HG03571 (cell line): Measurements from ENCODE around the gene TBC1D14.

Experiments used
- ATAC-seq: cut with Tn5 transposase; IDR thresholded peaks from one replicate; pipeline ENCODE4 v1.9.1; 2021; ENCODE audit not compliant: unreplicated experiment

Gene TBC1D14

GRCh38 chr4:7037425-7037824, 127.8 kb downstream of the TBC1D14 start:
- ATAC-seq = no peak

GRCh38 chr4:7040765-7041164, 131.1 kb downstream of the TBC1D14 start:
- no peak for ATAC-seq

GRCh38 chr4:7041246-7041645, 131.6 kb downstream of the TBC1D14 start:
- ATAC-seq = no peak

- ATAC-seq = no peak
Measured at GRCh38 chr4:7041801-7042502, 132.3 kb downstream of the TBC1D14 start.

GRCh38 chr4:7042503-7043283, 133.1 kb downstream of the TBC1D14 start:
- ATAC-seq = peak; percentile 81

GRCh38 chr4:7043284-7044136, 133.9 kb downstream of the TBC1D14 start, which contains the start of gene TADA2B:
Gene TADA2B (plus strand): TSS chr4:7043372. CDS start chr4:7043580, 208 bp downstream.
- peak; percentile 10 for ATAC-seq

GRCh38 chr4:7044137-7044930, 134.7 kb downstream of the TBC1D14 start:
- ATAC-seq = no peak

GRCh38 chr4:7045553-7045952, 135.9 kb downstream of the TBC1D14 start:
- no peak for ATAC-seq

- ATAC-seq = no peak
Measured at GRCh38 chr4:7045961-7046921, 136.6 kb downstream of the TBC1D14 start.

- no peak for ATAC-seq
Measured at GRCh38 chr4:7046971-7047370, 137.3 kb downstream of the TBC1D14 start.

GRCh38 chr4:7048642-7049041, 139.0 kb downstream of the TBC1D14 start:
- no peak for ATAC-seq

GRCh38 chr4:7049295-7049694, 139.7 kb downstream of the TBC1D14 start:
- ATAC-seq = no peak

- no peak for ATAC-seq
Measured at GRCh38 chr4:7049739-7050138, 140.1 kb downstream of the TBC1D14 start.

GRCh38 chr4:7050481-7051143, 141.0 kb downstream of the TBC1D14 start:
- ATAC-seq = no peak

- ATAC-seq = no peak
Measured at GRCh38 chr4:7051144-7051495, 141.5 kb downstream of the TBC1D14 start.

- ATAC-seq = no peak
Measured at GRCh38 chr4:7051905-7052304, 142.3 kb downstream of the TBC1D14 start.

GRCh38 chr4:7052313-7052712, 142.7 kb downstream of the TBC1D14 start:
- ATAC-seq = no peak

GRCh38 chr4:7052923-7053715, 143.5 kb downstream of the TBC1D14 start:
- no peak for ATAC-seq
